ENCODE measurements around the gene TGFB2.

- TF ChIP-seq CTCF (IDR thresholded peaks at IDR 0.05; ENCODE audit: low read depth, low read length): no peak
- TF ChIP-seq EZH2phosphoT487 (IDR thresholded peaks at IDR 0.05; ENCODE audit: low read depth): no peak
Measured at GRCh38 chr1:218482683-218483082, 137.5 kb downstream of the TGFB2 start.
